GM12878 (cell line): ENCODE data around the gene FAM53B.

Experiments
- FOS ChIP-seq: IDR thresholded peaks from 3 replicates; pipeline ENCODE4 v1.6.1; 2011; ENCODE audit warnings: borderline replicate concordance; ENCODE audit not compliant: insufficient read length; ENCODE audit errors: extremely low read depth
- KLF5 ChIP-seq: fragments of 450-650 bp; IDR thresholded peaks from 2 replicates; pipeline ENCODE4 v1.6.1; 2014; ENCODE audit warnings: mild to moderate bottlenecking; ENCODE audit not compliant: partially characterized antibody
- NFIC ChIP-seq: IDR thresholded peaks from 2 replicates; pipeline ENCODE4 v1.6.1; 2012; ENCODE audit warnings: low read depth, mild to moderate bottlenecking, inconsistent platforms, low read length, moderate library complexity
- NR2C2 ChIP-seq: IDR thresholded peaks from 2 replicates; pipeline ENCODE4 v1.6.1; 2011; ENCODE audit warnings: borderline replicate concordance, low read depth; ENCODE audit not compliant: control insufficient read depth, insufficient read length
- SIN3A ChIP-seq: IDR thresholded peaks from 2 replicates; pipeline ENCODE4 v1.6.1; 2012; ENCODE audit warnings: low read depth, low read length, improper control_type of control experiment
- SMAD1 ChIP-seq: fragments of 450-650 bp; IDR thresholded peaks from 2 replicates; pipeline ENCODE4 v1.6.1; 2018; ENCODE audit warnings: mild to moderate bottlenecking, low read depth; ENCODE audit not compliant: partially characterized antibody
- ZBTB33 ChIP-seq: fragments of 450-650 bp; IDR thresholded peaks from 2 replicates; pipeline ENCODE4 v1.6.1; 2017; ENCODE audit warnings: mild to moderate bottlenecking
- ZZZ3 ChIP-seq: IDR thresholded peaks from 2 replicates; pipeline ENCODE4 v1.6.1; 2011; ENCODE audit warnings: low read depth; ENCODE audit not compliant: control insufficient read depth, insufficient read length

DNA sequence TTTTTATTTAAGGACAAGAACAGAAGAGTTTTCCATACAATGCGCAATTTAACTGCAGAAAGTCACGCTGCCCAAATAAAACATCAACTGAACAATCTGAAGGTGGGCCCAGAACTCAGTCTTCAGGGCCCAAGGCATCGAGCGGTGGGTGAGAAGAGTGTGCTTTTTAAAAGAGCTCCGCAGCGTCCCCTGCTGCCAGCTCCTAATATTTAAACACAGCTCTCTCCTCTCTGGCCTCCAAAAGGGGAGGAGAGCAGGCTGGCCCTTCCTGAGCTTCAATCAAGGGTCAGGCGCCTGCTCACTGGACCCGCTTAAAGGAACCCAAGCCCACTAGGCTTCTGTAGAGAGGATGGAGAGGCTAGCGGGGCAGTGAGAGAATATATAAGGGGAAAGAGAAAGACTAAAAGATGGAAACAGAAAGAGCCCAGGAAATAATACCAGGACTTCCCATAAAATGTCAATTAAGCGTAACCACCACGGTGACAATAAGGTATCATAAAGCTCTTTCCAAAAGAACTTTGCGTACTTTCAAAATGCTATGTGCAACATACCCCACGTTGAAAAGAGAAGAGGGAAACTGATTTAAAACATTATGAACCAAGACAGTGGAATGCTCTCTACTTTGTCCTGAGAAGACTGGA is 2.8 kb downstream of the FAM53B start:
- no peak for TF ChIP-seq NR2C2
- no peak for TF ChIP-seq NFIC
- no peak for TF ChIP-seq SIN3A
- TF ChIP-seq ZZZ3: no peak
- TF ChIP-seq FOS: no peak
- no peak for TF ChIP-seq ZBTB33
- TF ChIP-seq KLF5: no peak
- TF ChIP-seq SMAD1: no peak
